NCI-H226 (cell line): Measurements from ENCODE around the gene NME7.
"Not testable (repeated sequence)": the region's sequence is repeated elsewhere in the genome, so short reads cannot be mapped to it uniquely, and the experiment has no call there.

Source experiments
- DNase-seq: peaks from one replicate; pipeline ENCODE4 v3.0.0-alpha.2; 2015

Gene NME7

GRCh38 chr1:169367686-169368405 is at the start of gene NME7, which contains the start of gene BLZF1:
NME7 (minus strand) TSS chr1:169367797; CDS start chr1:169367710, 87 bp downstream.
BLZF1 (plus strand) TSS chr1:169368195; CDS start chr1:169369523, 1,328 bp downstream.
- peak; percentile 98 for DNase-seq

- DNase-seq, result no peak
Observed at GRCh38 chr1:169414952-169415351, 47.4 kb upstream of the NME7 start.

GRCh38 chr1:169408340-169408739 is 40.7 kb upstream of the NME7 start:
- not testable (repeated sequence) for DNase-seq

- not testable (repeated sequence) for DNase-seq
Observed at GRCh38 chr1:169402578-169402977, 35.0 kb upstream of the NME7 start.

- no peak for DNase-seq
Observed at GRCh38 chr1:169395955-169396354, 28.4 kb upstream of the NME7 start.

GRCh38 chr1:169392406-169392805 is 24.8 kb upstream of the NME7 start:
- no peak for DNase-seq

GRCh38 chr1:169390303-169390702 is 22.7 kb upstream of the NME7 start:
- no peak for DNase-seq

GRCh38 chr1:169387399-169387798 is 19.8 kb upstream of the NME7 start:
- DNase-seq, result no peak

- DNase-seq, result no peak
Observed at GRCh38 chr1:169383449-169383848, 15.9 kb upstream of the NME7 start.

GRCh38 chr1:169381162-169381561 is 13.6 kb upstream of the NME7 start:
- DNase-seq, result no peak

GRCh38 chr1:169371404-169371803 is 3.8 kb upstream of the NME7 start:
- DNase-seq, result no peak

- no peak for DNase-seq
Observed at GRCh38 chr1:169368406-169368769, 791 bp upstream of the NME7 start.

GRCh38 chr1:169367096-169367685 is 406 bp downstream of the NME7 start:
- no peak for DNase-seq

GRCh38 chr1:169364948-169365347 is 2.6 kb downstream of the NME7 start:
- DNase-seq, result peak; percentile 80

GRCh38 chr1:169363046-169363730 is 4.4 kb downstream of the NME7 start:
- peak; percentile 86 for DNase-seq

- no peak for DNase-seq
Observed at GRCh38 chr1:169361281-169361680, 6.3 kb downstream of the NME7 start.

GRCh38 chr1:169360415-169360814 is 7.2 kb downstream of the NME7 start:
- no peak for DNase-seq

GRCh38 chr1:169348383-169349036 is 19.1 kb downstream of the NME7 start:
- DNase-seq, result no peak

- no peak for DNase-seq
Observed at GRCh38 chr1:169347688-169348382, 19.8 kb downstream of the NME7 start.

- DNase-seq, result no peak
Observed at GRCh38 chr1:169346036-169346589, 21.5 kb downstream of the NME7 start.

- DNase-seq, result no peak
Observed at GRCh38 chr1:169345511-169345910, 22.1 kb downstream of the NME7 start.

- DNase-seq, result not testable (repeated sequence)
Observed at GRCh38 chr1:169342096-169342495, 25.5 kb downstream of the NME7 start.

- no peak for DNase-seq
Observed at GRCh38 chr1:169340882-169341281, 26.7 kb downstream of the NME7 start.
